Hippocampal formation (tissue), 2 donors: ENCODE measurements around the gene HTR2C.
"Not testable (repeated sequence)": the region's sequence is repeated elsewhere in the genome, so short reads cannot be mapped to it uniquely, and the experiment has no call there.

Source experiments
- DNase-seq, 2 donors: peaks; one replicate each; lab custom pipeline; 2025; lab: John Stamatoyannopoulos, UW

HTR2C gene

GRCh38 chrX:114712466-114712865 lies 128.6 kb downstream of the HTR2C start:
- DNase-seq = no peak

- no peak for DNase-seq
These were observed 131.2 kb downstream of the HTR2C start for GRCh38 chrX:114715096-114715495.

GRCh38 chrX:114717921-114718320 lies 134.0 kb downstream of the HTR2C start:
- no peak for DNase-seq

- no peak for DNase-seq
These were observed 182.7 kb downstream of the HTR2C start for GRCh38 chrX:114766541-114766940.

GRCh38 chrX:114774691-114775090 lies 190.8 kb downstream of the HTR2C start:
- DNase-seq = no peak

GRCh38 chrX:114782925-114783324 lies 199.0 kb downstream of the HTR2C start:
- no peak for DNase-seq

GRCh38 chrX:114787061-114787460 lies 203.2 kb downstream of the HTR2C start:
- DNase-seq = no peak

GRCh38 chrX:114797494-114797893 lies 213.6 kb downstream of the HTR2C start:
- no peak for DNase-seq

GRCh38 chrX:114798907-114799306 lies 215.0 kb downstream of the HTR2C start:
- no peak for DNase-seq

- no peak for DNase-seq
These were observed 216.8 kb downstream of the HTR2C start for GRCh38 chrX:114800719-114801118.

GRCh38 chrX:114819509-114819908 lies 235.6 kb downstream of the HTR2C start:
- DNase-seq = no peak

- DNase-seq = no peak
These were observed 257.2 kb downstream of the HTR2C start for GRCh38 chrX:114841051-114841450.

GRCh38 chrX:114842181-114842580 lies 258.3 kb downstream of the HTR2C start:
- DNase-seq = no peak

GRCh38 chrX:114889481-114889880 lies 305.6 kb downstream of the HTR2C start:
- DNase-seq = no peak

GRCh38 chrX:114903618-114904017 lies 319.7 kb downstream of the HTR2C start:
- no peak for DNase-seq

- DNase-seq = no peak
These were observed 321.4 kb downstream of the HTR2C start for GRCh38 chrX:114905251-114905650.

- no peak for DNase-seq
These were observed 323.2 kb downstream of the HTR2C start for GRCh38 chrX:114906984-114907510.

- DNase-seq = no peak
These were observed 340.5 kb downstream of the HTR2C start for GRCh38 chrX:114924423-114924822.

- DNase-seq = no peak
These were observed 341.0 kb downstream of the HTR2C start for GRCh38 chrX:114924856-114925255.

GRCh38 chrX:114930227-114930626 lies 346.3 kb downstream of the HTR2C start:
- DNase-seq = no peak

- DNase-seq = no peak
These were observed 348.7 kb downstream of the HTR2C start for GRCh38 chrX:114932550-114932949.

GRCh38 chrX:114933291-114933690 lies 349.4 kb downstream of the HTR2C start:
- DNase-seq = not testable (repeated sequence)

GRCh38 chrX:114937090-114937489 lies 353.2 kb downstream of the HTR2C start:
- not testable (repeated sequence) for DNase-seq

GRCh38 chrX:114952696-114953095 lies 368.8 kb downstream of the HTR2C start:
- no peak for DNase-seq
